Choroid plexus epithelial cell (primary cell): Measurements from ENCODE around the gene ATP5F1C.

Experiments used
- DNase-seq: peaks from one replicate; pipeline ENCODE4 v3.0.0-alpha.2; 2010; ENCODE audit warnings: low read depth
- H3K4me3 ChIP-seq: 2 replicates; pipeline ENCODE4 v1.5.1; 2011; ENCODE audit warnings: low read depth, mild to moderate bottlenecking, control low read depth, low read length, moderate library complexity
- CTCF ChIP-seq: conservative IDR thresholded peaks from 2 replicates; pipeline ENCODE4 v1.5.1; 2011; ENCODE audit warnings: low read depth, mild to moderate bottlenecking, control low read depth, inconsistent platforms, low read length, moderate library complexity

ATP5F1C gene

GRCh38 chr10:7836571-7836970 is 48.6 kb downstream of the ATP5F1C start:
- DNase-seq = no peak
- no peak for TF ChIP-seq CTCF
- no peak overlapping the region for H3K4me3 ChIP-seq

- DNase-seq = no peak
These were observed 58.6 kb downstream of the ATP5F1C start for GRCh38 chr10:7846591-7846990.

GRCh38 chr10:7853226-7853842 is 65.4 kb downstream of the ATP5F1C start:
- no peak for TF ChIP-seq CTCF
- H3K4me3 ChIP-seq = no peak overlapping the region
- no peak for DNase-seq

More at GRCh38 chr10:7846591-7846990, 58.6 kb downstream of the ATP5F1C start:
- no peak for TF ChIP-seq CTCF
- H3K4me3 ChIP-seq = no peak overlapping the region

GRCh38 chr10:7853890-7854289 is 65.9 kb downstream of the ATP5F1C start:
- DNase-seq = no peak
- TF ChIP-seq CTCF = no peak
- H3K4me3 ChIP-seq = no peak overlapping the region

GRCh38 chr10:7855205-7855604 is 67.2 kb downstream of the ATP5F1C start:
- no peak overlapping the region for H3K4me3 ChIP-seq
- no peak for TF ChIP-seq CTCF
- no peak for DNase-seq

GRCh38 chr10:7856678-7857077 is 68.7 kb downstream of the ATP5F1C start:
- DNase-seq = no peak
- no peak for TF ChIP-seq CTCF
- H3K4me3 ChIP-seq = no peak overlapping the region

- no peak for TF ChIP-seq CTCF
- no peak for DNase-seq
- H3K4me3 ChIP-seq = no peak overlapping the region
These were observed 69.3 kb downstream of the ATP5F1C start for GRCh38 chr10:7857262-7857661.
